LNCaP clone FGC (cell line): ENCODE data around the gene KRT2.
A peak's percentile ranks its signal among the peaks of the same experiment; 100 is the strongest.

Experiments
- DNase-seq: peaks from one replicate; pipeline ENCODE4 v3.0.0-alpha.2; 2011; ENCODE audit warnings: low read depth
- H3K4me3 ChIP-seq: 2 replicates; pipeline ENCODE4 v1.5.1; 2011; ENCODE audit warnings: mild to moderate bottlenecking, low read depth, low read length, control low read depth
- TF ChIP-seq, protein P1 (sequence below): IDR thresholded peaks from 2 replicates; pipeline ENCODE4 v1.5.1; 2012; ENCODE audit warnings: mild to moderate bottlenecking; ENCODE audit not compliant: control insufficient read depth, insufficient read depth; ENCODE audit errors: extremely low read depth

KRT2 gene

DNA sequence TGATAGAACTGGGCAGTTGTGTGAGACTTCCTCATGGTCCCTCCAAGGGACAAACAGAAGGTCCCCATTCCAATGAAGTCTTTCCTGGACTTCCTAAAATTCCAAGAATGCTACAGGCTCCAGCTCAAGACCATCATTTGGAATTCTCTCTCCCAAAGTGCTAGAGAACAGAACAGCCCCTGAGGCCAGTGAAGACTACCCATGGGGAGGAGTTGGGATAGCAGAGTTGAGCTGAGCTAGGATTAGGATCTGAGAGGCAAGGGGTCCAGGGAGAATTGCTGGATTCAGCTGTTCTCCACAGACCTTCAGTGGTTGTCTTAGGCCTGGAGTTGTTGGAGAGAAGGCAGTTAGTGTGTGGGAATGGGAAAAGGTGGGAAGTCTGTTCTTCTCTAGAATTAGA lies 17.4 kb upstream of the KRT2 start:
- TF ChIP-seq, protein P1, sequence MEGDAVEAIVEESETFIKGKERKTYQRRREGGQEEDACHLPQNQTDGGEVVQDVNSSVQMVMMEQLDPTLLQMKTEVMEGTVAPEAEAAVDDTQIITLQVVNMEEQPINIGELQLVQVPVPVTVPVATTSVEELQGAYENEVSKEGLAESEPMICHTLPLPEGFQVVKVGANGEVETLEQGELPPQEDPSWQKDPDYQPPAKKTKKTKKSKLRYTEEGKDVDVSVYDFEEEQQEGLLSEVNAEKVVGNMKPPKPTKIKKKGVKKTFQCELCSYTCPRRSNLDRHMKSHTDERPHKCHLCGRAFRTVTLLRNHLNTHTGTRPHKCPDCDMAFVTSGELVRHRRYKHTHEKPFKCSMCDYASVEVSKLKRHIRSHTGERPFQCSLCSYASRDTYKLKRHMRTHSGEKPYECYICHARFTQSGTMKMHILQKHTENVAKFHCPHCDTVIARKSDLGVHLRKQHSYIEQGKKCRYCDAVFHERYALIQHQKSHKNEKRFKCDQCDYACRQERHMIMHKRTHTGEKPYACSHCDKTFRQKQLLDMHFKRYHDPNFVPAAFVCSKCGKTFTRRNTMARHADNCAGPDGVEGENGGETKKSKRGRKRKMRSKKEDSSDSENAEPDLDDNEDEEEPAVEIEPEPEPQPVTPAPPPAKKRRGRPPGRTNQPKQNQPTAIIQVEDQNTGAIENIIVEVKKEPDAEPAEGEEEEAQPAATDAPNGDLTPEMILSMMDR = no peak
- no peak for DNase-seq

DNA sequence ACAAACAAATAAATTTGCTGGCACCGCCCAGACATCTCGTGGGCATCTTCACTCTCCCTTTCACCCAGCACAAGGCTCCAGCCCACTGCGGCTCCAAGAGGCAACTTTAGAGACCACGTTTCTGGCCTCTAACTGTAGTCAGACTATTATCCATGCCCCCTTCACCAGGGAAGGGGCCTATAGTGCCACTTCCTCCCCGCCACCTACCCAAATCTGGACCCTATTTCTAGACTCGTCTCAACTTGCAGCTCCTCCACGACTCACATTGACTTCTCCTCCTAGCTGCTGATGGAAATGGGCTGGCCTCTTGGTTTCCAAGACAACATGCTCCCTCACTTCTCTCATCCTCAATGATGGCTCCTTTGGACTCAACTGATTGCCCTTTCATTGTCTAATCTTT lies 15.9 kb upstream of the KRT2 start:
- H3K4me3 ChIP-seq = no peak overlapping the region
- TF ChIP-seq, protein P1 = no peak
- no peak for DNase-seq

More for the DNA sequence above, 17.4 kb upstream of the KRT2 start:
- H3K4me3 ChIP-seq = no peak overlapping the region

DNA sequence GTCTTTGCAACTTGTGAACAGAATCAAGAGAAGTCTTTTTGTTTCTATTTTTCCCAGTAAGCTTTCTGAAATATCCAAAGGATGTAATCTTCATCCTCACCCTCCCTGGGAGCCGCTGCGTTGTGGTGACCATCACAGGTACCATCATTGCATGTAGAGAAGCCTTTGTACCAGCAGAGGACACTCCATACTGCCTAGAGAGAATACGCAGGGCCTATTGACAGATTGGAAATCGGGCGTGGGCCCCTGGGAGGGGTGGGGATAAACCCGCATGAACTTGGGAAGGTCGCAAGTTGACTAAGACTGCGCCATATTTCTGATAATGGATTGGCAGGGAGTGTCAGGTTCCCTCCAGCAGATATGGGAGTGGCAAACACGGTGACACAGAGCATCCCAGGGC lies 15.5 kb upstream of the KRT2 start:
- TF ChIP-seq, protein P1 = peak; percentile 55
- no peak for DNase-seq
- no peak overlapping the region for H3K4me3 ChIP-seq

DNA sequence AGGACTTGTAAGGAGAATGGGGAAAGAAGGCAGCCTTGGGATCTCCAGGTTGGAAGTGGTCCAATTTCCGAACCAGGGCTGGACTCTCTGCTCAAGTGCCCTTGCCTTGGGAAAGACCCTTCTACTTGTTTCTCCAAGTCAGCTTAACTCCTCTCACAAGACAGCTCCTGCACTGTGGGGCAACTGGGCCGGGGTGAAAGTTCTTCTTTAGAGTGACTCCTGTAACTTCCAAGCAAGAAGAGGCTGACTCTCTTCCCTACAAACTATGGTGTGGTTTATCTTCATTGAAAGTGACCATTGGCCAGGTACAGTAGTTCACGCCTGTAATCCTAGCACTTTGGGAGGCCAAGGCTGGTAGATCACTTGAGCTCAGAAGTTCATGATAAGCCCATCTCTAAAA lies 14.5 kb upstream of the KRT2 start:
- TF ChIP-seq, protein P1 = no peak
- H3K4me3 ChIP-seq = no peak overlapping the region
- no peak for DNase-seq

DNA sequence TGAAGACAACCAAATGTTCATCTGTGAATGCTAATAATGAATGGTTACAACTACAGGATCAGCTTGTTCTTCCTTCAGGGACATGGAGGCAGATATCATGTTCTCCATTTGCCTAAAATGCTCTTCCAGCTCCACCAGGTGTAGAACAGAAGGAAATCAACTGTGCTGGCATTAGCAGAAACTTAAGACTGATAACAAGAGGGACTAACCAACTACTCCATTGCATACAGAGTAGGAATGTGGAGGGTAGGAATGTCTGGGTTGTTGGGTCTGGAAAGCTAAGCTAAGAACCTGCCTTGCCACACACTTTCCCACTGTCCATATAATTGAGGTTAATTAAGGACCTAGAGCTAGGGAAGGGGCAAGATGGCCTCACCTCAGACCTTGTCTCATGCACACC lies 11.4 kb upstream of the KRT2 start:
- DNase-seq = no peak
- no peak overlapping the region for H3K4me3 ChIP-seq
- TF ChIP-seq, protein P1 = no peak

DNA sequence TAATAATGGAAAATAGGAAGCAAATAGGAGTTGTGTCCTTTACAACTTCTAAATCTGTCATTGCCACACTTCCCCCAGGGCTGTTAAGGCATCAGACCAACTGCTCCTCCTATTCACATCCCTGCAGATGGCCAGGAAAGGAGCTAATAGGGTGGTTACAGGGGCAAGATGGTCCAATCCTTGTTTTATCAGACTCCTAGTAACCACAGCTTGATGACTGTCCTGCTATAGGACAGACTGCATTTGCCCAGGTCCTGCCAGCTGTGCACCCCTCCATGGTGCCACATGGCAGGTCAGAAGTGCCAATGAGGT lies 10.9 kb upstream of the KRT2 start:
- no peak for DNase-seq
- no peak overlapping the region for H3K4me3 ChIP-seq
- TF ChIP-seq, protein P1 = no peak

DNA sequence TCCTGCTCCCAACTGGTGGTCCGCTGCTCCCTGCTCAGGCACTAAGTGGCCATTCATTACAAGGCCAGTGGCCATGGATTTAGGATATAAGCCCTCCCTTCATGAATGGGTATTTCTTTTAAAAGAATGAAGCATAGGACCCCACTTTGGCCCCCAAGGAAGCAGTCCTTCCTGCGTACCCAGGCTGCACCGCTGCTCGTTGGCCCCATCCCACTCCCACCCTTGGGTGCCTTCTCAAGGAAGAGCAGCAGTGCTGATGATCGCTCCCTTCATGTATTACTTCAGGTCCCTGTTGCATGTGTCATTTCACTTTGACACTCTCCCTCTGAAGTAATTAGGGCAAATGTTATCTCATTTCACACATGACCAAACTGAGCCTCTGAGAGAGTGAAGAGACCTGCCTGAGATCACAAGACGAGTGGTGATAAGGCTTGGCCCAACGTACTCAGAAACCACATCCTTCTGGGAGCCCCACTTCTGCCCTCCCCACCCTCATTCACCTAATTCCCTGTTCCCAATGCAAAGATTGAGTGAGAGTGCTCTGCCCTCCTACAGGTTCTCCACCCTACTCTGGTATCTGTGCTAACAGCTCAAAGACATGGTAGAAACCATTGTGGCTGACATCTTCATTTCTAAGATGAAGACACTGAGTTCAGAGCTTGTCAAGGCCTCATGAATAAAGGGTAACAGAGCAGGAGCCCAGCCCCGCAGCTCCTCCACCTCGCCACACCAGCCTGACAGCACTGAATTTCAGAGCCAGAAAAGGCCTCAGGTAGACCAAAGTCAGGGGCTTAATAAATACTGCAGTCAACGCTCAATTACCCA lies 10.3 kb upstream of the KRT2 start:
- no peak overlapping the region for H3K4me3 ChIP-seq
- TF ChIP-seq, protein P1 = no peak
- no peak for DNase-seq
